LNCaP clone FGC (cell line): ENCODE results near the gene SMARCA2.

Source experiments
- DNase-seq: peaks from one replicate; pipeline ENCODE4 v3.0.0-alpha.2; 2011; ENCODE audit warnings: low read depth
- H3K4me3 ChIP-seq: 2 replicates; pipeline ENCODE4 v1.5.1; 2011; ENCODE audit warnings: mild to moderate bottlenecking, low read depth, low read length, control low read depth
- CTCF ChIP-seq: IDR thresholded peaks from 2 replicates; pipeline ENCODE4 v1.5.1; 2012; ENCODE audit warnings: mild to moderate bottlenecking; ENCODE audit not compliant: control insufficient read depth, insufficient read depth; ENCODE audit errors: extremely low read depth

SMARCA2 gene

DNA sequence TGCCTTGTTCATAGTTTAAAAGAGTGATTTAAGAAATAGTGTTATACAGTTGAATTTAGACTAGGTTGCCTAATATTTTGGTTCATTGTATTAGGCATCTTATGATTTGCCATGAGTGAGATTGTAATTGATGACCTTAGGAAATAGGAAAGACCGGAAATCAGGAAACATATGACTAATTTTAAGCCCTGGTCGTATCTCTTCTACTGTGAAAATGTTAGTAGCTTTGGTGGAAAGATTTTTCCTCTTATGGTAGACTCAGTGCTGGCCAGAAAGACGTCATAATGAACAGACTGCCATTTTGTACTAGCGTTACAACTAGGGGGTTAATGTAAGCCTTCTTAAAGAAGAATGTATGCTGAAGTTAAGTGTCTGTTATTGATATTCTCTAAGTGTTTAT, 21.7 kb downstream of the SMARCA2 start:
- no peak overlapping the region for H3K4me3 ChIP-seq
- DNase-seq, result no peak
- no peak for TF ChIP-seq CTCF

GRCh38 chr9:2039294-2040180, 24.4 kb downstream of the SMARCA2 start:
- no peak overlapping the region for H3K4me3 ChIP-seq
- no peak for DNase-seq
- TF ChIP-seq CTCF, result no peak

- no peak for TF ChIP-seq CTCF
- DNase-seq, result no peak
- H3K4me3 ChIP-seq, result no peak overlapping the region
Measured at GRCh38 chr9:2040828-2041227, 25.7 kb downstream of the SMARCA2 start.

DNA sequence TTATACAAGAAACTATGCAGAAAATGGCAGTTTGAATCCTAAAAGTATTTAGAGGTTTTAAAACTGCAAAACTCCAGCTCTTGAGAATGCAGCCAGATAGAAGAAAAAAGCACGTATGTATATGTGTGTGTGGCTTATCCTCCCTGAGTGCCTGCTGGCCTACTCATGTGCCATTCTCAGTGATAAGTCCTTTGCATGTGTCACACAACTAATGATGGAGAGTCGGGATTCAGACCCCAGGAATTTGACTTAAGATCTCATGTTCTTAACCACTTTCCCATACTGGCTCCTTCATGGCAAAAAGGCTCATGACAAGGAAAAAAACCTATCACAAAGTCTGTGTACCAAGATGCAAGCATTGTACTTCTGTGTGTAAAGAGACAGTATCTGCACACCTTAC, 26.6 kb downstream of the SMARCA2 start:
- DNase-seq, result no peak
- no peak overlapping the region for H3K4me3 ChIP-seq
- TF ChIP-seq CTCF, result no peak

DNA sequence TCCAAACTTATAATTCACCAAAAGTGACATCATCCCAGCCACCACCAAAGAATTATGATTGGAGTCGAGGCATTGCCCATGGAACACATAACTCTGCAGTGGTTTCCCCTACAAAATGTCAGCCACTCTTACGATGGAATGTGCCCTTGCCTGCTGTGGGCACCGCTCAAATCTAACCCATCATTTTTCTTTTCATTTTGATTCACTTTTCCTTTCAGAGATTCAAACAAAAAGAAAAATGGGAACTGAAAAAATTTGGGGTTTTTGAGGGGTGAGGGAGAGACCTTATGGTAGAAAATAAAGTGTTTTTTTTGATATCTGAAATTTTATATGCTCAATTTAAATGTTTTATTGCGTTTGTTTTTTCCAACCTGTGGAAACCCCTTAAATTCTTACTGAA, 28.1 kb downstream of the SMARCA2 start:
- H3K4me3 ChIP-seq, result no peak overlapping the region
- no peak for DNase-seq
- TF ChIP-seq CTCF, result no peak

GRCh38 chr9:2043881-2044462, 28.8 kb downstream of the SMARCA2 start:
- DNase-seq, result no peak
- no peak for TF ChIP-seq CTCF
- H3K4me3 ChIP-seq, result no peak overlapping the region

GRCh38 chr9:2047144-2047671, 32.1 kb downstream of the SMARCA2 start:
- no peak for TF ChIP-seq CTCF
- H3K4me3 ChIP-seq, result no peak overlapping the region
- DNase-seq, result no peak
